GM18520 (cell line): ENCODE results near the gene ATP5ME.
"Not testable (repeated sequence)": the region's sequence is repeated elsewhere in the genome, so short reads cannot be mapped to it uniquely, and the experiment has no call there.

Source experiments
- ATAC-seq: cut with Tn5 transposase; IDR thresholded peaks from one replicate; pipeline ENCODE4 v1.9.1; 2021; ENCODE audit not compliant: unreplicated experiment

The ATP5ME gene

GRCh38 chr4:671769-672168 is 2.3 kb downstream of the ATP5ME start:
- ATAC-seq = no peak

GRCh38 chr4:669806-670559 is 4.1 kb downstream of the ATP5ME start:
- ATAC-seq = not testable (repeated sequence)

GRCh38 chr4:668219-668618 is 5.9 kb downstream of the ATP5ME start:
- ATAC-seq = not testable (repeated sequence)

GRCh38 chr4:667545-667925 is 6.5 kb downstream of the ATP5ME start:
- no peak for ATAC-seq

GRCh38 chr4:666822-667544 is 7.1 kb downstream of the ATP5ME start:
- ATAC-seq = no peak

GRCh38 chr4:666436-666810 is 7.7 kb downstream of the ATP5ME start:
- ATAC-seq = no peak

GRCh38 chr4:665751-666435 is 8.2 kb downstream of the ATP5ME start:
- ATAC-seq = no peak

- ATAC-seq = no peak
Observed at GRCh38 chr4:665381-665750, 8.7 kb downstream of the ATP5ME start.

GRCh38 chr4:664713-665231 is 9.3 kb downstream of the ATP5ME start:
- ATAC-seq = no peak

GRCh38 chr4:663438-664428 is 10.3 kb downstream of the ATP5ME start:
- ATAC-seq = no peak

GRCh38 chr4:663046-663437 is 11.0 kb downstream of the ATP5ME start:
- no peak for ATAC-seq

GRCh38 chr4:661881-662761 is 12.0 kb downstream of the ATP5ME start:
- ATAC-seq = no peak

- ATAC-seq = no peak
Observed at GRCh38 chr4:661231-661630, 12.8 kb downstream of the ATP5ME start.

- ATAC-seq = no peak
Observed at GRCh38 chr4:660401-660800, 13.7 kb downstream of the ATP5ME start.

GRCh38 chr4:659851-660250 is 14.2 kb downstream of the ATP5ME start:
- no peak for ATAC-seq

- no peak for ATAC-seq
Observed at GRCh38 chr4:658681-659667, 15.1 kb downstream of the ATP5ME start.

- ATAC-seq = no peak
Observed at GRCh38 chr4:657834-658667, 16.0 kb downstream of the ATP5ME start.
